ENCODE data around the gene SLC22A23.

- TF ChIP-seq, protein P1, sequence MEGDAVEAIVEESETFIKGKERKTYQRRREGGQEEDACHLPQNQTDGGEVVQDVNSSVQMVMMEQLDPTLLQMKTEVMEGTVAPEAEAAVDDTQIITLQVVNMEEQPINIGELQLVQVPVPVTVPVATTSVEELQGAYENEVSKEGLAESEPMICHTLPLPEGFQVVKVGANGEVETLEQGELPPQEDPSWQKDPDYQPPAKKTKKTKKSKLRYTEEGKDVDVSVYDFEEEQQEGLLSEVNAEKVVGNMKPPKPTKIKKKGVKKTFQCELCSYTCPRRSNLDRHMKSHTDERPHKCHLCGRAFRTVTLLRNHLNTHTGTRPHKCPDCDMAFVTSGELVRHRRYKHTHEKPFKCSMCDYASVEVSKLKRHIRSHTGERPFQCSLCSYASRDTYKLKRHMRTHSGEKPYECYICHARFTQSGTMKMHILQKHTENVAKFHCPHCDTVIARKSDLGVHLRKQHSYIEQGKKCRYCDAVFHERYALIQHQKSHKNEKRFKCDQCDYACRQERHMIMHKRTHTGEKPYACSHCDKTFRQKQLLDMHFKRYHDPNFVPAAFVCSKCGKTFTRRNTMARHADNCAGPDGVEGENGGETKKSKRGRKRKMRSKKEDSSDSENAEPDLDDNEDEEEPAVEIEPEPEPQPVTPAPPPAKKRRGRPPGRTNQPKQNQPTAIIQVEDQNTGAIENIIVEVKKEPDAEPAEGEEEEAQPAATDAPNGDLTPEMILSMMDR (IDR thresholded peaks at IDR 0.05; ENCODE audit: low read depth, low read length), result no peak
- TF ChIP-seq EZH2phosphoT487 (IDR thresholded peaks at IDR 0.05; ENCODE audit: low read depth), result no peak
These were observed 66.2 kb downstream of the SLC22A23 start for GRCh38 chr6:3390698-3391097.

Data from OCI-LY3 (cell line).